Spleen (tissue), 11 donors: Measurements from ENCODE around the gene GPR31. TPM values are rescaled to one million over a fixed set of nuclear protein-coding genes. Genes with fewer than 3 reads are reported as not detected.
"Not testable (repeated sequence)": the region's sequence is repeated elsewhere in the genome, so short reads cannot be mapped to it uniquely, and the experiment has no call there.

Source experiments
- DNase-seq: peaks from one replicate; pipeline ENCODE4 v3.0.0-alpha.2; 2020
- H3K27ac ChIP-seq, 8 donors: fragments of 200-600 bp; sonication (generic) in 7 of 8; 1 replicate in 4 of 8; 2 replicates in 4 of 8; pipeline versions ENCODE4 v1.5.0 to v1.8.0; 2016 to 2021; ENCODE audit warnings: inconsistent platforms in 4 of 8, mild to moderate bottlenecking in 4 of 8, moderate library complexity in 1 of 8
- H3K27me3 ChIP-seq, 7 donors: fragments of 200-600 bp; sonication (generic) in 6 of 7; replicated peaks in 1 of 7; 1 replicate in 4 of 7; 2 replicates in 3 of 7; pipeline versions ENCODE4 v1.5.0 to v1.8.0; 2016 to 2021; ENCODE audit warnings: inconsistent platforms in 3 of 7, mild to moderate bottlenecking in 1 of 7
- H3K36me3 ChIP-seq, 6 donors: fragments of 200-600 bp; sonication (generic) in 5 of 6; 1 replicate in 4 of 6; 2 replicates in 2 of 6; pipeline versions ENCODE4 v1.5.0 to v1.8.0; 2016 to 2021; ENCODE audit warnings: inconsistent platforms in 2 of 6
- H3K4me1 ChIP-seq, 6 donors: fragments of 200-600 bp; sonication (generic) in 5 of 6; 1 replicate in 3 of 6; 2 replicates in 3 of 6; pipeline versions ENCODE4 v1.5.0 to v1.8.0; 2016 to 2021; ENCODE audit warnings: inconsistent platforms in 3 of 6
- H3K4me3 ChIP-seq, 8 donors: fragments of 200-600 bp; sonication (generic) in 7 of 8; 1 replicate in 4 of 8; 2 replicates in 4 of 8; pipeline versions ENCODE4 v1.5.0 to v1.8.0; 2016 to 2021; ENCODE audit warnings: inconsistent platforms in 4 of 8, mild to moderate bottlenecking in 4 of 8, moderate library complexity in 2 of 8
- H3K9me3 ChIP-seq, 8 donors: fragments of 200-600 bp; sonication (generic) in 7 of 8; 1 replicate in 4 of 8; 2 replicates in 4 of 8; pipeline versions ENCODE4 v1.5.0 to v1.8.0; 2016 to 2021; ENCODE audit warnings: inconsistent platforms in 4 of 8
- CTCF ChIP-seq, 11 experiments: fragments of 200-600 bp in 7 of 11; fragments of 450-650 bp in 4 of 11; sonication (generic) in 4 of 11; IDR thresholded peaks in 8 of 11; conservative IDR thresholded peaks in 3 of 11; 1 replicate in 7 of 11; 2 replicates in 4 of 11; pipeline versions ENCODE4 v1.4.0 to v1.8.0; 2016 to 2021; ENCODE audit warnings: antibody characterized with exemption in 11 of 11, inconsistent platforms in 4 of 11, mild to moderate bottlenecking in 1 of 11
- POLR2A ChIP-seq, 3 donors: fragments of 450-650 bp; IDR thresholded peaks; one replicate each; pipeline ENCODE4 v1.5.1; 2017; ENCODE audit warnings: antibody characterized with exemption in 3 of 3, mild to moderate bottlenecking in 1 of 3
- POLR2AphosphoS5 ChIP-seq, 3 donors: sonication (generic); formaldehyde crosslinking; IDR thresholded peaks; one replicate each; pipeline ENCODE4 v1.5.1; 2017; ENCODE audit warnings: antibody characterized with exemption in 3 of 3
- WGBS, 5 donors: extraction: QIAGEN DNeasy Blood & Tissue Kit in 3 of 5; methylation state at CpG; one replicate each; pipeline versions ENCODE4 v1.1.5 to v1.1.7; 2013 to 2018; 5-methylcytosine and 5-hydroxymethylcytosine counted together
- intact Hi-C: fragments of 100-400 bp; cut with DNase I; formaldehyde crosslinking; loops from one replicate; pipeline ENCODE4 v1.15.0; 2023; ENCODE audit warnings: low total_unique reads
- polyA plus RNA-seq, 3 donors: library from polyadenylated mRNA; stranded (reverse); fragments of 200-250 nt; gene quantifications; one replicate each; pipeline ENCODE4 v1.2.1, GENCODE V29; 2013
- total RNA-seq, 7 donors: library from RNA; depleted of rRNA in 3 of 7; stranded (reverse); fragments of >200 nt in 3 of 7; fragmentation: NEBNext Ultra II Directional in 4 of 7; extraction: Animal tissue kit (Norgen Biotek cat#: 25700) in 4 of 7; gene quantifications; one replicate each; pipeline versions ENCODE4 v1.1.0 to v1.2.1, GENCODE V29; 2016 to 2021
- donor health status: healthy with polysubstance abuse.
- donor health status: DM: no; HTN: no; CAD: no; lungs with moderate emphysema.
- donor health status: DM: no; HTN: no; CAD: no.
- donor health status: Bipolar disorder and iron deficiency.
- donor health status: healthy.
- donor health status: DM: no; HTN: no; CAD: no.
- donor health status: DM: yes; HTN: yes; CAD: no.

Gene GPR31
- total and polyA plus RNA-seq, 10 donors: 0.24 to 1.0 (median 0.94) TPM; not detected in 7

GRCh38 chr6:167200806-167201205 is 43.0 kb upstream of the GPR31 start:
- TF ChIP-seq POLR2A (IDR thresholded peaks at IDR 0.05) (no peak), POLR2AphosphoS5 (IDR thresholded peaks at IDR 0.05) (no peak), CTCF (IDR thresholded peaks at IDR 0.05 in 8 of 11, conservative IDR thresholded peaks at IDR 0.05 in 3 of 11) (no peak)
- H3K4me1 ChIP-seq: no peaks in the 10 kb centered on the region
- intact Hi-C loops: no loop called here
- no peak for DNase-seq
- H3K36me3 ChIP-seq: no peaks in the 10 kb centered on the region
- peaks cover 0 to 21% (median 0%) of the 10 kb centered on the region in 7 donors for H3K27me3 ChIP-seq
- no peaks in the 10 kb centered on the region for H3K9me3 ChIP-seq
- H3K27ac ChIP-seq: no peak overlapping the region
- 88 to 97% (median 93%) methylated on average over 14 of the region's 14 CpGs for WGBS, 5 donors
- H3K4me3 ChIP-seq: no peak overlapping the region

- WGBS, 5 donors: 59 to 69% (median 65%) methylated on average over 10 to 13 of the region's 21 CpGs
- H3K27ac ChIP-seq, H3K4me3 ChIP-seq, H3K9me3 ChIP-seq, intact Hi-C loops, H3K4me1 ChIP-seq, DNase-seq, H3K36me3 ChIP-seq: not testable (repeated sequence)
- H3K27me3 ChIP-seq: peaks cover 0 to 14% (median 0%) of the 10 kb centered on the region in 7 donors
These were observed 38.3 kb upstream of the GPR31 start for GRCh38 chr6:167195941-167196610.

- 74 to 88% (median 76%) methylated on average over 6 of the region's 6 CpGs for WGBS, 5 donors
These were observed 35.8 kb upstream of the GPR31 start for GRCh38 chr6:167193515-167194125.

GRCh38 chr6:167191043-167191583 is 33.3 kb upstream of the GPR31 start:
- H3K27ac ChIP-seq, H3K36me3 ChIP-seq, intact Hi-C loops, DNase-seq, H3K4me1 ChIP-seq, H3K27me3 ChIP-seq, H3K4me3 ChIP-seq: not testable (repeated sequence)
- WGBS, 5 donors: 90 to 94% (median 92%) methylated on average over 8 of the region's 8 CpGs
- peaks cover 0 to 11% (median 2%) of the 10 kb centered on the region in 8 donors for H3K9me3 ChIP-seq

More at GRCh38 chr6:167193515-167194125, 35.8 kb upstream of the GPR31 start:
- H3K27me3 ChIP-seq, H3K4me3 ChIP-seq, H3K36me3 ChIP-seq, H3K4me1 ChIP-seq, DNase-seq, intact Hi-C loops, H3K27ac ChIP-seq: not testable (repeated sequence)
- H3K9me3 ChIP-seq: peaks cover 0 to 11% (median 2%) of the 10 kb centered on the region in 8 donors

GRCh38 chr6:167187275-167187674 is 29.5 kb upstream of the GPR31 start:
- H3K36me3 ChIP-seq, DNase-seq, H3K4me3 ChIP-seq, intact Hi-C loops, H3K27ac ChIP-seq, H3K27me3 ChIP-seq, H3K4me1 ChIP-seq: not testable (repeated sequence)
- 75 to 87% (median 77%) methylated on average over 8 to 9 of the region's 9 CpGs for WGBS, 5 donors
- H3K9me3 ChIP-seq: peaks cover 0 to 11% (median 2%) of the 10 kb centered on the region in 8 donors

GRCh38 chr6:167185101-167185500 is 27.3 kb upstream of the GPR31 start:
- WGBS, 5 donors: 71 to 87% (median 80%) methylated on average over 3 of the region's 3 CpGs
- H3K36me3 ChIP-seq, H3K27me3 ChIP-seq, H3K4me1 ChIP-seq, intact Hi-C loops, H3K9me3 ChIP-seq, H3K4me3 ChIP-seq, DNase-seq, H3K27ac ChIP-seq: not testable (repeated sequence)
